Endothelial cell of umbilical vein (primary cell): ENCODE results near the gene SLC30A7. TPM values are rescaled to one million over a fixed set of nuclear protein-coding genes. Genes with fewer than 3 reads are reported as not detected.

Experiments used
- BruUV-seq: library from RNA; stranded (reverse); fragments of 400-500 nt; replicated peaks from 2 replicates; lab custom pipeline; 2021; lab: Mats Ljungman, UMichigan
- CTCF ChIA-PET: fragments of 300-600, 350-600 bp; sonication (Branson Sonifier 250); formaldehyde crosslinking; loops from one replicate; lab custom pipeline; 2021; ENCODE audit warnings: antibody characterized with exemption, inconsistent platforms; lab: Charles Lee
- POLR2A ChIA-PET: fragments of 300-600, 350-600 bp; sonication (Branson Sonifier 250); formaldehyde crosslinking; loops from one replicate; lab custom pipeline; 2021; ENCODE audit warnings: antibody characterized with exemption, inconsistent platforms; lab: Charles Lee
- DNase-seq: peaks from one replicate; pipeline ENCODE4 v3.0.0-alpha.2; 2011; ENCODE audit warnings: low read depth, low spot score
- FAIRE-seq: peaks from 2 replicates; lab custom pipeline; 2011; peaks lifted over from hg19 to GRCh38; lab: Jason Lieb, UNC
- H2AFZ ChIP-seq: 2 replicates; pipeline ENCODE4 v1.6.0; 2012; ENCODE audit warnings: low read depth, low read length, control low read depth, inconsistent platforms
- H3K27ac ChIP-seq: 2 replicates; pipeline ENCODE4 v1.5.1; 2011; ENCODE audit warnings: low read depth, mild to moderate bottlenecking, control low read depth, low read length, moderate library complexity; ENCODE audit not compliant: insufficient read depth
- H3K27me3 ChIP-seq, 2 experiments: 2 replicates each; pipeline versions ENCODE4 v1.6.0 to v1.6.1; 2011; ENCODE audit warnings: low read length in 2 of 2, mixed read lengths in 1 of 2; ENCODE audit not compliant: control insufficient read depth in 2 of 2, insufficient read depth in 2 of 2
- H3K36me3 ChIP-seq, 2 experiments: 2 replicates in 1 of 2; 3 replicates in 1 of 2; pipeline ENCODE4 v1.5.1; 2011; ENCODE audit warnings: low read length in 2 of 2, mild to moderate bottlenecking in 1 of 2, moderate library complexity in 1 of 2; ENCODE audit not compliant: control insufficient read depth in 2 of 2, insufficient read depth in 2 of 2; ENCODE audit errors: extremely low read depth in 1 of 2
- H3K4me1 ChIP-seq: 3 replicates; pipeline ENCODE4 v1.5.1; 2011; ENCODE audit warnings: mild to moderate bottlenecking, low read length; ENCODE audit not compliant: control insufficient read depth, insufficient read depth; ENCODE audit errors: extremely low read depth
- H3K4me2 ChIP-seq: 2 replicates; pipeline ENCODE4 v1.6.1; 2011; ENCODE audit warnings: low read length, control low read depth, mixed read lengths; ENCODE audit not compliant: insufficient read depth
- H3K4me3 ChIP-seq, 3 experiments: fragments of 200-600 bp in 1 of 3; sonication (generic), shearing (Covaris generic) in 1 of 3; replicated peaks in 1 of 3; 2 replicates each; pipeline ENCODE4 v1.5.1; 2011 to 2016; ENCODE audit warnings: control low read depth in 3 of 3, low read length in 3 of 3, mild to moderate bottlenecking in 2 of 3, inconsistent platforms in 1 of 3, low read depth in 1 of 3, moderate library complexity in 1 of 3; ENCODE audit not compliant: insufficient read depth in 1 of 3
- H3K79me2 ChIP-seq: 2 replicates; pipeline ENCODE4 v1.6.0; 2012; ENCODE audit warnings: low read length, inconsistent platforms; ENCODE audit not compliant: control insufficient read depth, insufficient read depth
- H3K9ac ChIP-seq: replicated peaks from 2 replicates; pipeline ENCODE3; 2011; ENCODE audit warnings: low read length, control low read depth; ENCODE audit not compliant: insufficient read depth; ENCODE audit errors: extremely low read depth
- H3K9me1 ChIP-seq: replicated peaks from 3 replicates; pipeline ENCODE4 v1.6.0; 2011; ENCODE audit warnings: mild to moderate bottlenecking, low read length; ENCODE audit not compliant: control insufficient read depth, insufficient read depth; ENCODE audit errors: extremely low read depth
- H3K9me3 ChIP-seq: replicated peaks from 2 replicates; pipeline ENCODE4 v1.5.1; 2012; ENCODE audit warnings: low read length, inconsistent platforms; ENCODE audit not compliant: control insufficient read depth, insufficient read depth
- H4K20me1 ChIP-seq: replicated peaks from 2 replicates; pipeline ENCODE3; 2011; ENCODE audit warnings: mild to moderate bottlenecking, low read length; ENCODE audit not compliant: control insufficient read depth, insufficient read depth; ENCODE audit errors: extremely low read depth
- CTCF ChIP-seq, 2 donors: IDR thresholded peaks; 1 replicate in 1 of 2; 2 replicates in 1 of 2; pipeline ENCODE4 v1.5.1; 2011; ENCODE audit warnings: low read length in 2 of 2, mild to moderate bottlenecking in 2 of 2, moderate library complexity in 2 of 2, control low read depth in 1 of 2, inconsistent platforms in 1 of 2, low read depth in 1 of 2; ENCODE audit not compliant: insufficient read depth in 1 of 2; ENCODE audit errors: extremely low read depth in 1 of 2
- EZH2 ChIP-seq: IDR thresholded peaks from 2 replicates; pipeline ENCODE4 v1.6.1; 2012; ENCODE audit warnings: borderline replicate concordance, low read depth, mild to moderate bottlenecking, moderate library complexity, low read length, inconsistent platforms; ENCODE audit not compliant: severe bottlenecking
- FOS ChIP-seq: IDR thresholded peaks from 2 replicates; pipeline ENCODE4 v1.6.1; 2011; ENCODE audit warnings: mild to moderate bottlenecking, low read length, moderate library complexity, borderline replicate concordance; ENCODE audit not compliant: insufficient read depth
- GATA2 ChIP-seq: IDR thresholded peaks from 2 replicates; pipeline ENCODE4 v1.7.0; 2011; ENCODE audit warnings: low read depth, mild to moderate bottlenecking, moderate library complexity, mixed read lengths, low read length; ENCODE audit not compliant: insufficient read length, insufficient read depth
- JUN ChIP-seq: IDR thresholded peaks from 2 replicates; pipeline ENCODE4 v1.6.1; 2011; ENCODE audit warnings: borderline replicate concordance, low read depth; ENCODE audit not compliant: insufficient read length, insufficient read depth
- MYC ChIP-seq: IDR thresholded peaks from one replicate; pipeline ENCODE4 v1.6.1; 2011; ENCODE audit warnings: mild to moderate bottlenecking, low read depth, low read length
- POLR2A ChIP-seq: IDR thresholded peaks from 2 replicates; pipeline ENCODE4 v1.6.1; 2012; ENCODE audit warnings: low read depth, mild to moderate bottlenecking, control low read depth, low read length
- dilution Hi-C: fragments of 300-500 bp; cut with MboI; formaldehyde crosslinking; loops from one replicate; pipeline ENCODE4 v1.15.0; 2019; ENCODE audit warnings: low sequenced_read_pairs; ENCODE audit not compliant: extremely low pct_ligation_motif_present
- intact Hi-C: fragments of 100-400 bp; cut with micrococcal nuclease; formaldehyde crosslinking; loops from one replicate; pipeline ENCODE4 v1.10.0; 2022
- polyA plus RNA-seq, 4 experiments: library from polyadenylated mRNA; depleted of rRNA in 3 of 4; stranded (reverse) in 3 of 4; unstranded in 1 of 4; fragments of >200 nt; gene quantifications; 2 replicates each; pipeline versions ENCODE4 v1.2.1 to v1.2.3, GENCODE V29; 2011 to 2012; ENCODE audit warnings: missing spikeins in 1 of 4
- total RNA-seq: library from RNA; stranded (reverse); gene quantifications from 2 replicates; pipeline ENCODE4 v1.2.3, GENCODE V29; 2021
- TF ChIP-seq, protein P1 (sequence below): IDR thresholded peaks from 2 replicates; pipeline ENCODE4 v1.6.1; 2011; ENCODE audit not compliant: insufficient read depth, insufficient read length

SLC30A7 gene
- total and polyA plus RNA-seq, 2 donors (not counting 3 experiments of a cell fraction or from before 2014, with no cell fraction given) = 9.3 to 38.6 TPM

GRCh38 chr1:100998426-100998825, 102.5 kb downstream of the SLC30A7 start:
- Histone ChIP-seq H3K4me1 (peaks cover 46% of the 10 kb centered on the region), H3K36me3 (no peaks in the 10 kb centered on the region), H3K27me3 (no peaks in the 10 kb centered on the region), H3K9me3 (no peaks in the 10 kb centered on the region), H3K79me2 (no peaks in the 10 kb centered on the region), H3K4me3 (no peak overlapping the region), H3K9ac (no peak overlapping the region), H3K9me1 (no peaks in the 10 kb centered on the region), H2AFZ (no peak overlapping the region), H3K27ac (no peak overlapping the region), H3K4me2 (no peak overlapping the region), H4K20me1 (no peaks in the 10 kb centered on the region)
- ChIA-PET CTCF (no interaction called here), POLR2A (no interaction called here)
- no peak for TF ChIP-seq JUN
- TF ChIP-seq GATA2 = no peak
- TF ChIP-seq, protein P1, sequence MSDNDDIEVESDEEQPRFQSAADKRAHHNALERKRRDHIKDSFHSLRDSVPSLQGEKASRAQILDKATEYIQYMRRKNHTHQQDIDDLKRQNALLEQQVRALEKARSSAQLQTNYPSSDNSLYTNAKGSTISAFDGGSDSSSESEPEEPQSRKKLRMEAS = no peak
- no peak for TF ChIP-seq MYC
- no peak for TF ChIP-seq EZH2
- no peak for TF ChIP-seq CTCF (IDR thresholded peaks at IDR 0.05; ENCODE audit: extremely low read depth in 1 of 2, insufficient read depth in 1 of 2, low read depth in 1 of 2, low read length in 2 of 2)
- no peak for TF ChIP-seq POLR2A
- no peak for TF ChIP-seq FOS
- dilution Hi-C loops = no loop called here
- DNase-seq = no peak
- no TSS peak for BruUV-seq
- intact Hi-C loops = no loop called here
- no peak for FAIRE-seq
